GM12874 (cell line): ENCODE results near the gene RRAS2.

ENCODE experiments used
- TF ChIP-seq, protein P1 (sequence below): IDR thresholded peaks from 2 replicates; pipeline ENCODE4 v1.5.1; 2011; ENCODE audit warnings: low read depth, mild to moderate bottlenecking, control low read depth, low read length, moderate library complexity; ENCODE audit not compliant: insufficient read depth

The RRAS2 gene

DNA sequence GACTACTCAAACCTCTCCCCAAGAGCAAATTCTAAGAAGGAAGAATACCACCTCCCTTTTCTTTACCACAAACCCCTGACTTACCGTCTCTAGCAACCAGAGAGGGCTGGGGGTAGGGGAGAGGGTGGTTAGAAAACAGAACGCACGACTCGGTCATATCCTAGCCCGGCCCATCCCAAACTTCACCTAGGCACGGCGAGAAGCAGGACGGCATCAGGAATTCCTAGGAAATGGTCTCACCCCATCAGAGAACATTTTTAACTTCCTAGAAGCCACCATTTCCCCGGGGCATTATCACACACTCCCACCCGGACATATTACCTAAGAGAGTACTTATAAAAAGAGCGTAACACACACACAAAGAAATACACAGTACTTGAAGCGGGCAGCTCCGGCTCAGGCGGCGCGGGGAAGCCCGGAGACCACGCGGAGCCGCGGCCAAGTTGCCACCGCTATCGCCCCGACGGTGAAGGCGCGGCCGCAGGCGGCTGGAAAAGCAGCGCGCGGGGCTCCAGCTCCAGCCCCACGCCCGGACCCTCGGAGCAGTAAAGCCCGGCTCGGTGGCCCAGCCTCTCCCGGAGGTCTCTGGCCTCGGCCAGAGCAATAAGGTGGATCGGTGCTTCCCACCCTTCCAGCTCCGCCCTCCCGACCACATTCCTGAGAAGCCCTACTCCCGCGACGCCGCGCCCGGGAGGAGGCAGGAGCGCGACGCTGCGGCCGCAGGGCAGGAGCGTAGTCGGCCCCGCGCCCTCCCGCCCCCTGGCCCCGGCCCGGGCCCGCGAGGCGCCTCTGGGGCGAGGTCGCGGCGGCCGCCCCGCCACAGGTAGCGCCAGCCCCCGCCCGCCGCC lies 878 bp downstream of the RRAS2 start:
- TF ChIP-seq, protein P1, sequence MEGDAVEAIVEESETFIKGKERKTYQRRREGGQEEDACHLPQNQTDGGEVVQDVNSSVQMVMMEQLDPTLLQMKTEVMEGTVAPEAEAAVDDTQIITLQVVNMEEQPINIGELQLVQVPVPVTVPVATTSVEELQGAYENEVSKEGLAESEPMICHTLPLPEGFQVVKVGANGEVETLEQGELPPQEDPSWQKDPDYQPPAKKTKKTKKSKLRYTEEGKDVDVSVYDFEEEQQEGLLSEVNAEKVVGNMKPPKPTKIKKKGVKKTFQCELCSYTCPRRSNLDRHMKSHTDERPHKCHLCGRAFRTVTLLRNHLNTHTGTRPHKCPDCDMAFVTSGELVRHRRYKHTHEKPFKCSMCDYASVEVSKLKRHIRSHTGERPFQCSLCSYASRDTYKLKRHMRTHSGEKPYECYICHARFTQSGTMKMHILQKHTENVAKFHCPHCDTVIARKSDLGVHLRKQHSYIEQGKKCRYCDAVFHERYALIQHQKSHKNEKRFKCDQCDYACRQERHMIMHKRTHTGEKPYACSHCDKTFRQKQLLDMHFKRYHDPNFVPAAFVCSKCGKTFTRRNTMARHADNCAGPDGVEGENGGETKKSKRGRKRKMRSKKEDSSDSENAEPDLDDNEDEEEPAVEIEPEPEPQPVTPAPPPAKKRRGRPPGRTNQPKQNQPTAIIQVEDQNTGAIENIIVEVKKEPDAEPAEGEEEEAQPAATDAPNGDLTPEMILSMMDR, result no peak

DNA sequence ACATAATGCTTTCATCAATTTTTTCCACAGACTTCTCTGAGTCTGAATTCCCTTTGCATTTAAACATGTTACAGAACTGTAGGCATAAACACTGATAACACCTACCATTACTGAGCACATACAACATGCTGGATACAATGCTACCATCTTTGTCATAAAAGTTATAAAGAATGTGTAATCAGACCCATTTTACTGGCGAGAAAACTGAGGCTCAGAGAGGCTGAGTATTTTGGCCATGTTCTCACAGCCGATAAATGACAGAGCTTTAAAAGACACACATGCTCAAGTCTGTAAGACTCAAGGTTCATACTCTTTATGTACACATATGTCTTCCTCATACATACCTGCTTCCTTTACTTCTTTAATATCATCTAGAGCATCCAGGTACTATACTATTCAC lies 2.6 kb downstream of the RRAS2 start:
- TF ChIP-seq, protein P1, result no peak

DNA sequence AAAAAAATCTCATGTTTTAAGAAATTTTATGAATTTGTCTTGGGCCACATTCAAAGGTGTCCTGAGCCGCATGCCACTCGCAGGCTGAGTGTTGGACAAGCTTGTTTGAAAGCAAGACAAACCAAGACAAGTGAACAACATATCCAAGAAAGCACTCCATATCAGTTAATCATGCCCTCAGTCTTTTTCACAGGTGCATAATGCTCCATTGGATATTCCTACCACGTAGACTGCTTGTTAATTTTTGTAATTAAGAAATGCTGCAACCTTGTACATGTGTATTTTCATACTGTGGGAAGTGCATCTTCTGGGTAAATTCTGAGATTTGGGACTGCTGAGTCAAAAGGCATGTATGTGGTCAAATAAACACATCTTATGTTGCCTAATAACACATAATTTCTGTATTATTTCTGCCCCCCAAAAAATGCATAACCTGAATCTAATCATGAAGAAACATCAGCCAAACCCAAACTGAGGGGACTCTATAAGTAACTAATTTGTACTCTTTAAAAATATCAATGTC lies 8.2 kb downstream of the RRAS2 start:
- TF ChIP-seq, protein P1, result no peak

DNA sequence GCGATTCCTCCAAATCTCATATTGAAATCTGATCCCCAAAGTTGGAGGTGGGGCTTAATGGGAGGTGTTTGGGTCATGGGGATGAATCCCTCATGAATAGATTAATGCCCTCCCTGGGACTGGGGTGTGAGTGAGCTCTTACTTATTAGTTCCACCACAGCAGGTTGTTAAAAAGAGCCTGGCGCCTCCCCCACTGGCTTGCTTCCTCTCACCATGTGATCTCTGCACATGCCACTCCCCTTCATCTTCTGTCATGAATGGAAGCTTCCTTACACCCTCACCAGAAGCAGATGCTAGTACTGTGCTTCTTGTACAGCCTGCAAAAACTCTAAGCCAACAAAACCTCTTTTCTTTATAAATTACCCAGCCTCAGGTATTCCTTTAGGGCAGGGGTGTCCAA lies 8.8 kb downstream of the RRAS2 start:
- TF ChIP-seq, protein P1, result no peak

DNA sequence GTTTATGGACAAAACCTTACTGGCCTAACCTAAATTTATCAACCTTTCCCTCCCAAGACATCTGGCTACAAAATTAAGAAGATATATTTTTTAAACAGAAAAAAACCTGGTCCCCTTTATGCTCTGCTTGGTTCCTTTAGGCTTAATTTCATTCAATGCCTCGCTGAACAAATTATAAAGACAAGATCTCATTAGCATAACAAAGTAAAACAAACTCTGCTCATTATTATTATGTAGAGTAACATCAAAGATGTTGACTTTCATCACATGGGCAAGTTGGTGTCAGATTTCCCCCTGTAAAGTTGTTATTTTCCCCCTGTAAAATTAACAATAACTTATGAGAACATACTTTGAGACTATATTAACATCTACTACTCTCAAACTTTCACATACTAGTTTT lies 11.0 kb downstream of the RRAS2 start:
- TF ChIP-seq, protein P1, result no peak

DNA sequence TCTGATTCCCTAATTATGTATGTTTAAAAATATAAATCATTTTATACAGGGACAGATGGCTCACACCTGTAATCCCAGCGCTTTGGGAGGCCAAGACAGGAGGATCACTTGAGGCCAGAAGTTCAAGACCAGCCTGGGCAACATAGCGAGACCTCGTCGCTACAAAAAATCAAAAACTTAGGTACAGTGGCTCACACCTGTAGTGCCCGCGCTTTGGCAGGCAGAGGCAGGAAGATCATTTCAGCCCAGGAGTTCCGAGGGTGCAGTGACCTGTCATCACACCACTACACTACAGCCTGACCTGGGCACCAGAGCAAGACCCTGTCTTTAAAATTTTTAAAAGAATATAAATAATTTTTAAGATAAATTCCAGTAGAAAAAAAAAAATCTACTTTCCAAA lies 11.5 kb downstream of the RRAS2 start:
- TF ChIP-seq, protein P1, result no peak

DNA sequence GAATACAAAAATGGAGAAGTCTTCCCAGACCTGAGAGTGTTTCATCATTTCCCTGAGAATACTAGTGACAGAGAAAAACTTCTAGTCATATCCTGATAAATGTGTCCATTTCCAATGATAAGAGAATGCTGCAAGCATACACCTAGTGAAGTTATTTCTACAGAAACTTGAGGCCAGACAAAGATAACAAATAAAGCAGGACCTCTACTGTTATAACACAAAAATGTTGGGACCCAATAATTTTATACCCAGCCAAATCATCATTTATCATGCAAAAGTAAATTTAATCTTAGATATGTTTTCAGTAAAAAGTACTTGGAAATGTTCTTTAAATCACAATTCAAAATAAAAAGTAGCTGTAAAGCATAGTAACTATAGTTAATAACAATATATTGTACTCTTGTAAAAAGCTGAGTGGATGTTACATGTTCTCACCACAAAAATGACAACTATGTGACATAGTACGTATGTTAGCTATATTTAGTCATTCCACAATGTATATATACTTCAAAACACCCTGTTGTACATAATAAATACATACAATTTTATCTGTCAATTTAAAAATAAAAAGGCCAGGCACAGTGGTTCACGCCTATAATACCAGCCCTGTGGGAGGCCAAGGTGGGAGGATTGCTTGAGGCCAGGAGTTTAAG lies 12.6 kb downstream of the RRAS2 start:
- TF ChIP-seq, protein P1, result no peak
